A549 (cell line): ENCODE measurements around the gene ZNF77.

Experiments
- EHMT2 ChIP-seq: fragments of 200-600 bp; sonication (generic); IDR thresholded peaks from 2 replicates; pipeline ENCODE4 v1.6.1; 2016; ENCODE audit warnings: antibody characterized with exemption, low read depth, mild to moderate bottlenecking, moderate library complexity
- EP300 ChIP-seq, 2 experiments: fragments of >200 bp; sonication (Bioruptor Twin); formaldehyde crosslinking; IDR thresholded peaks; 2 replicates in 1 of 2; 3 replicates in 1 of 2; pipeline ENCODE4 v1.6.1; 2016 to 2017
- FOXS1 ChIP-seq: fragments of 250-450 bp; sonication (Bioruptor Pico); IDR thresholded peaks from 2 replicates; pipeline ENCODE4 v1.5.0; 2020; ENCODE audit warnings: mild to moderate bottlenecking, moderate library complexity
- POLR2A ChIP-seq: IDR thresholded peaks from 2 replicates; pipeline ENCODE4 v1.6.1; 2012; ENCODE audit warnings: mild to moderate bottlenecking, low read length
- POLR2AphosphoS2 ChIP-seq: conservative IDR thresholded peaks from 2 replicates; pipeline ENCODE4 v1.6.1; 2012; ENCODE audit warnings: low read length, improper control_type of control experiment, inconsistent platforms
- RAD21 ChIP-seq, 2 experiments: fragments of >200 bp in 1 of 2; sonication (Bioruptor Twin) in 1 of 2; formaldehyde crosslinking in 1 of 2; IDR thresholded peaks in 1 of 2; conservative IDR thresholded peaks in 1 of 2; 2 replicates in 1 of 2; 3 replicates in 1 of 2; pipeline ENCODE4 v1.6.1; 2012 to 2018; ENCODE audit warnings: inconsistent platforms in 1 of 2
- TF ChIP-seq, protein P1 (sequence below): fragments of >200 bp; sonication (Bioruptor Twin); formaldehyde crosslinking; IDR thresholded peaks from 3 replicates; pipeline ENCODE4 v1.5.1; 2016
- TF ChIP-seq, protein P2 (sequence below): fragments of >200 bp; sonication (Bioruptor Twin); formaldehyde crosslinking; IDR thresholded peaks from 2 replicates; pipeline ENCODE4 v1.6.1; 2016
- TF ChIP-seq, protein P3 (sequence below): fragments of 200-600 bp; sonication (generic); IDR thresholded peaks from 2 replicates; pipeline ENCODE4 v1.6.1; 2016; ENCODE audit warnings: antibody characterized with exemption, mild to moderate bottlenecking, moderate library complexity
- TF ChIP-seq, protein P4 (sequence below): fragments of 150-350 bp; IDR thresholded peaks from 2 replicates; pipeline ENCODE4 v1.6.1; 2014; ENCODE audit warnings: low read depth, mild to moderate bottlenecking, low read length
- TF ChIP-seq, protein P5 (sequence below): IDR thresholded peaks from 2 replicates; pipeline ENCODE4 v1.6.1; 2012

DNA sequence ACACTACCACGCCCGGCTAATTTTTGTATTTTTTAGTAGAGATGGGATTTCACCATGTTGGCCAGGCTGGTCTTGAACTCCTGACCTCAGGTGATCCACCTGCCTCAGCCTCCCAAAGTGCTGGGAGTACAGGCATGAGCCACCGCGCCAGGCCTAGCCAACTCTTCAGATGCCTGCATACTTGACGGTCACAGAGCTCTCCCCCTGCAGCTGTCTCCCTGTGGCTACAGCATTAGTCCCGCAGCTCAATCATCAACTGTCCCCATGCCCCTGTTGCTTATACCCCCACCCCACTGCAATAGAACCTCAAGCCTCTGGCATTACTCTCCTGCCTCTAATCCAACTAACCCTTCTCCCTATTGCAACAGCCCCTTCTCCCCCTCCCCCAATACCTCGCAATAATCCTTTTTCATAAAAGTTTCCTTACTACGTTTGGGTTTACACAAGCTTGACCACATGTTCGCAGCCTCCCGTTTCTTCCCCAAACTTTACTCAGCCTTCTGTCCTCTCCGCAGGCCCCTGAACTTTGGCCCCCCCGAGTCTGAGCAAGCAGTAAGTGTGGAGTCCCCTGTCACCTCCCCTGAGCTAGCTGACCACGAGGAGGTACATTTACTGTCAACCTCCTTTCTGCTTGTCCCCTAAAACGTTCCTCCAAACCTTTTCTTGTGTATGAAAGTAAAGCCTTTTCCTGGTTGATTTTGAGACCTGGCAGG is 1.7 kb downstream of the ZNF77 start:
- TF ChIP-seq, protein P1, sequence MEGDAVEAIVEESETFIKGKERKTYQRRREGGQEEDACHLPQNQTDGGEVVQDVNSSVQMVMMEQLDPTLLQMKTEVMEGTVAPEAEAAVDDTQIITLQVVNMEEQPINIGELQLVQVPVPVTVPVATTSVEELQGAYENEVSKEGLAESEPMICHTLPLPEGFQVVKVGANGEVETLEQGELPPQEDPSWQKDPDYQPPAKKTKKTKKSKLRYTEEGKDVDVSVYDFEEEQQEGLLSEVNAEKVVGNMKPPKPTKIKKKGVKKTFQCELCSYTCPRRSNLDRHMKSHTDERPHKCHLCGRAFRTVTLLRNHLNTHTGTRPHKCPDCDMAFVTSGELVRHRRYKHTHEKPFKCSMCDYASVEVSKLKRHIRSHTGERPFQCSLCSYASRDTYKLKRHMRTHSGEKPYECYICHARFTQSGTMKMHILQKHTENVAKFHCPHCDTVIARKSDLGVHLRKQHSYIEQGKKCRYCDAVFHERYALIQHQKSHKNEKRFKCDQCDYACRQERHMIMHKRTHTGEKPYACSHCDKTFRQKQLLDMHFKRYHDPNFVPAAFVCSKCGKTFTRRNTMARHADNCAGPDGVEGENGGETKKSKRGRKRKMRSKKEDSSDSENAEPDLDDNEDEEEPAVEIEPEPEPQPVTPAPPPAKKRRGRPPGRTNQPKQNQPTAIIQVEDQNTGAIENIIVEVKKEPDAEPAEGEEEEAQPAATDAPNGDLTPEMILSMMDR: no peak
- TF ChIP-seq, protein P2, sequence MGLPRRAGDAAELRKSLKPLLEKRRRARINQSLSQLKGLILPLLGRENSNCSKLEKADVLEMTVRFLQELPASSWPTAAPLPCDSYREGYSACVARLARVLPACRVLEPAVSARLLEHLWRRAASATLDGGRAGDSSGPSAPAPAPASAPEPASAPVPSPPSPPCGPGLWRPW: no peak
- TF ChIP-seq FOXS1 (CRISPR knock-in tag): no peak
- TF ChIP-seq RAD21 (conservative IDR thresholded peaks at IDR 0.05 in 1 of 2, IDR thresholded peaks at IDR 0.05 in 1 of 2): no peak
- TF ChIP-seq EHMT2: no peak
- TF ChIP-seq, protein P3, sequence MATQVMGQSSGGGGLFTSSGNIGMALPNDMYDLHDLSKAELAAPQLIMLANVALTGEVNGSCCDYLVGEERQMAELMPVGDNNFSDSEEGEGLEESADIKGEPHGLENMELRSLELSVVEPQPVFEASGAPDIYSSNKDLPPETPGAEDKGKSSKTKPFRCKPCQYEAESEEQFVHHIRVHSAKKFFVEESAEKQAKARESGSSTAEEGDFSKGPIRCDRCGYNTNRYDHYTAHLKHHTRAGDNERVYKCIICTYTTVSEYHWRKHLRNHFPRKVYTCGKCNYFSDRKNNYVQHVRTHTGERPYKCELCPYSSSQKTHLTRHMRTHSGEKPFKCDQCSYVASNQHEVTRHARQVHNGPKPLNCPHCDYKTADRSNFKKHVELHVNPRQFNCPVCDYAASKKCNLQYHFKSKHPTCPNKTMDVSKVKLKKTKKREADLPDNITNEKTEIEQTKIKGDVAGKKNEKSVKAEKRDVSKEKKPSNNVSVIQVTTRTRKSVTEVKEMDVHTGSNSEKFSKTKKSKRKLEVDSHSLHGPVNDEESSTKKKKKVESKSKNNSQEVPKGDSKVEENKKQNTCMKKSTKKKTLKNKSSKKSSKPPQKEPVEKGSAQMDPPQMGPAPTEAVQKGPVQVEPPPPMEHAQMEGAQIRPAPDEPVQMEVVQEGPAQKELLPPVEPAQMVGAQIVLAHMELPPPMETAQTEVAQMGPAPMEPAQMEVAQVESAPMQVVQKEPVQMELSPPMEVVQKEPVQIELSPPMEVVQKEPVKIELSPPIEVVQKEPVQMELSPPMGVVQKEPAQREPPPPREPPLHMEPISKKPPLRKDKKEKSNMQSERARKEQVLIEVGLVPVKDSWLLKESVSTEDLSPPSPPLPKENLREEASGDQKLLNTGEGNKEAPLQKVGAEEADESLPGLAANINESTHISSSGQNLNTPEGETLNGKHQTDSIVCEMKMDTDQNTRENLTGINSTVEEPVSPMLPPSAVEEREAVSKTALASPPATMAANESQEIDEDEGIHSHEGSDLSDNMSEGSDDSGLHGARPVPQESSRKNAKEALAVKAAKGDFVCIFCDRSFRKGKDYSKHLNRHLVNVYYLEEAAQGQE: no peak
- no peak for TF ChIP-seq POLR2A
- TF ChIP-seq EP300 (IDR thresholded peaks at IDR 0.05): no peak
- TF ChIP-seq POLR2AphosphoS2: no peak
- TF ChIP-seq, protein P4, sequence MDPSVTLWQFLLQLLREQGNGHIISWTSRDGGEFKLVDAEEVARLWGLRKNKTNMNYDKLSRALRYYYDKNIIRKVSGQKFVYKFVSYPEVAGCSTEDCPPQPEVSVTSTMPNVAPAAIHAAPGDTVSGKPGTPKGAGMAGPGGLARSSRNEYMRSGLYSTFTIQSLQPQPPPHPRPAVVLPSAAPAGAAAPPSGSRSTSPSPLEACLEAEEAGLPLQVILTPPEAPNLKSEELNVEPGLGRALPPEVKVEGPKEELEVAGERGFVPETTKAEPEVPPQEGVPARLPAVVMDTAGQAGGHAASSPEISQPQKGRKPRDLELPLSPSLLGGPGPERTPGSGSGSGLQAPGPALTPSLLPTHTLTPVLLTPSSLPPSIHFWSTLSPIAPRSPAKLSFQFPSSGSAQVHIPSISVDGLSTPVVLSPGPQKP: no peak
- TF ChIP-seq, protein P5, sequence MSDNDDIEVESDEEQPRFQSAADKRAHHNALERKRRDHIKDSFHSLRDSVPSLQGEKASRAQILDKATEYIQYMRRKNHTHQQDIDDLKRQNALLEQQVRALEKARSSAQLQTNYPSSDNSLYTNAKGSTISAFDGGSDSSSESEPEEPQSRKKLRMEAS: no peak
